A673 (cell line): ENCODE data around the gene SHC3. TPM values are rescaled to one million over a fixed set of nuclear protein-coding genes. Genes with fewer than 3 reads are reported as not detected.
A peak's percentile ranks its signal among the peaks of the same experiment; 100 is the strongest.

Source experiments
- BruUV-seq: library from RNA; stranded (reverse); fragments of 400-500 nt; replicated peaks from 2 replicates; lab custom pipeline; 2021; lab: Mats Ljungman, UMichigan
- CTCF ChIA-PET: fragments of 300-600 bp; sonication (Branson Sonifier 250); formaldehyde crosslinking; loops from one replicate; lab custom pipeline; 2022; ENCODE audit warnings: antibody characterized with exemption; lab: Charles Lee
- POLR2A ChIA-PET: fragments of 300-600 bp; sonication (Branson Sonifier 250); formaldehyde crosslinking; loops from one replicate; lab custom pipeline; 2022; ENCODE audit warnings: antibody characterized with exemption; ENCODE audit not compliant: low non-redundant PET; lab: Charles Lee
- DNase-seq: peaks from one replicate; pipeline ENCODE4 v3.0.0-alpha.2; 2015; ENCODE audit warnings: low spot score
- H3K27ac ChIP-seq: fragments of 200-600 bp; sonication (generic); 2 replicates; pipeline ENCODE4 v1.5.1; 2016; ENCODE audit warnings: mixed run types, low read depth, mild to moderate bottlenecking, mixed read lengths, antibody characterized with exemption, low read length; ENCODE audit not compliant: poor library complexity, severe bottlenecking
- H3K27me3 ChIP-seq: fragments of 200-600 bp; sonication (generic); replicated peaks from 2 replicates; pipeline ENCODE4 v1.6.1; 2017; ENCODE audit warnings: mixed run types, low read depth, mild to moderate bottlenecking, mixed read lengths, antibody characterized with exemption, low read length; ENCODE audit not compliant: insufficient read depth, poor library complexity
- H3K36me3 ChIP-seq: fragments of 200-600 bp; sonication (generic); 2 replicates; pipeline ENCODE4 v1.6.1; 2016; ENCODE audit warnings: mixed run types, mild to moderate bottlenecking, mixed read lengths, antibody characterized with exemption, low read length; ENCODE audit not compliant: insufficient read depth, poor library complexity, severe bottlenecking
- H3K4me1 ChIP-seq: fragments of 200-600 bp; sonication (generic); 2 replicates; pipeline ENCODE4 v1.6.1; 2017; ENCODE audit warnings: mixed run types, mild to moderate bottlenecking, mixed read lengths, antibody characterized with exemption, low read length; ENCODE audit not compliant: insufficient read depth, poor library complexity, severe bottlenecking
- H3K4me3 ChIP-seq: fragments of 200-600 bp; sonication (generic); 2 replicates; pipeline ENCODE4 v1.5.1; 2016; ENCODE audit warnings: low read depth, mixed run types, mild to moderate bottlenecking, mixed read lengths, low read length; ENCODE audit not compliant: poor library complexity, severe bottlenecking
- H3K9me3 ChIP-seq: fragments of 200-600 bp; sonication (generic); 2 replicates; pipeline ENCODE4 v1.6.1; 2016; ENCODE audit warnings: mixed run types, low read depth, mild to moderate bottlenecking, mixed read lengths, antibody characterized with exemption, low read length; ENCODE audit not compliant: poor library complexity, severe bottlenecking
- CTCF ChIP-seq: fragments of 300-800, 200-600 bp; sonication (generic); conservative IDR thresholded peaks from 2 replicates; pipeline ENCODE4 v1.5.1; 2017; ENCODE audit warnings: low read depth, mild to moderate bottlenecking, antibody characterized with exemption, low read length, moderate library complexity, mixed read lengths
- EZH2 ChIP-seq: fragments of 200-600 bp; sonication (generic); IDR thresholded peaks from 2 replicates; pipeline ENCODE4 v1.6.1; 2017; ENCODE audit warnings: borderline replicate concordance, low read depth, mild to moderate bottlenecking, mixed read lengths, antibody characterized with exemption, low read length; ENCODE audit not compliant: poor library complexity, severe bottlenecking
- intact Hi-C: fragments of 100-400 bp; cut with micrococcal nuclease; formaldehyde crosslinking; loops from one replicate; pipeline ENCODE4 v1.10.0; 2022; ENCODE audit not compliant: unreplicated experiment
- total RNA-seq: library from RNA; stranded (reverse); gene quantifications from 2 replicates; pipeline ENCODE4 v1.2.3, GENCODE V29; 2021

SHC3 gene
- total RNA-seq, 1 experiment from 2014 or later, result 6.6 TPM

GRCh38 chr9:89161221-89161620 is 17.4 kb downstream of the SHC3 start:
- H3K4me3 ChIP-seq, result no peak overlapping the region
- no peaks in the 10 kb centered on the region for H3K9me3 ChIP-seq
- no peak for DNase-seq
- H3K36me3 ChIP-seq, result no peaks in the 10 kb centered on the region
- ChIA-PET POLR2A (no interaction called here), CTCF (no interaction called here)
- TF ChIP-seq CTCF, result no peak
- TF ChIP-seq EZH2, result no peak
- no peaks in the 10 kb centered on the region for H3K27me3 ChIP-seq
- no TSS peak for BruUV-seq
- H3K27ac ChIP-seq, result no peak overlapping the region
- intact Hi-C loops, result no loop called here
- peaks cover 3% of the 10 kb centered on the region for H3K4me1 ChIP-seq

GRCh38 chr9:89160806-89161205 is 17.8 kb downstream of the SHC3 start:
- ChIA-PET CTCF (interaction anchor here (0.7 kb wide), 1 partner anchor 1123 kb away, joined by 3 read pairs; no protein-coding TSS in a partner anchor), POLR2A (no interaction called here)
- H3K27me3 ChIP-seq, result no peaks in the 10 kb centered on the region
- H3K4me3 ChIP-seq, result no peak overlapping the region
- no peak for DNase-seq
- H3K9me3 ChIP-seq, result no peaks in the 10 kb centered on the region
- H3K27ac ChIP-seq, result no peak overlapping the region
- no peak for TF ChIP-seq EZH2
- no peak for TF ChIP-seq CTCF
- intact Hi-C loops, result no loop called here
- no peaks in the 10 kb centered on the region for H3K36me3 ChIP-seq
- peaks cover 3% of the 10 kb centered on the region for H3K4me1 ChIP-seq
- no TSS peak for BruUV-seq

GRCh38 chr9:89154651-89155336 is 23.8 kb downstream of the SHC3 start:
- peaks cover 7% of the 10 kb centered on the region for H3K4me1 ChIP-seq
- ChIA-PET CTCF (no interaction called here), POLR2A (interaction anchor here (0.6 kb wide), 3 partner anchors 18 to 1343 kb away, joined by 3 read pairs; no protein-coding TSS in a partner anchor)
- peak; percentile 42 for DNase-seq
- intact Hi-C loops, result no loop called here
- peak overlapping the region; percentile 9 for H3K27ac ChIP-seq
- no peaks in the 10 kb centered on the region for H3K27me3 ChIP-seq
- BruUV-seq, result no TSS peak
- H3K9me3 ChIP-seq, result no peaks in the 10 kb centered on the region
- no peak overlapping the region for H3K4me3 ChIP-seq
- no peak for TF ChIP-seq CTCF
- no peak for TF ChIP-seq EZH2
- H3K36me3 ChIP-seq, result no peaks in the 10 kb centered on the region
